GM18517 (cell line): ENCODE measurements around the gene SSBP3.

Experiments used
- ATAC-seq: cut with Tn5 transposase; IDR thresholded peaks from one replicate; pipeline ENCODE4 v1.9.1; 2021; ENCODE audit warnings: mild to moderate bottlenecking, moderate library complexity; ENCODE audit not compliant: unreplicated experiment

The SSBP3 gene

GRCh38 chr1:54410359-54410758, 4.2 kb upstream of the SSBP3 start:
- ATAC-seq = no peak

- ATAC-seq = peak; percentile 51
Observed at GRCh38 chr1:54409156-54410142, 3.3 kb upstream of the SSBP3 start.

- no peak for ATAC-seq
Observed at GRCh38 chr1:54408147-54409066, 2.2 kb upstream of the SSBP3 start.

GRCh38 chr1:54407404-54408146, 1.4 kb upstream of the SSBP3 start:
- ATAC-seq = peak; percentile 53

GRCh38 chr1:54407154-54407403, 885 bp upstream of the SSBP3 start:
- ATAC-seq = no peak

- ATAC-seq = no peak
Observed at GRCh38 chr1:54405898-54406293, 298 bp downstream of the SSBP3 start.

GRCh38 chr1:54404939-54405897, 976 bp downstream of the SSBP3 start:
- ATAC-seq = no peak

- ATAC-seq = no peak
Observed at GRCh38 chr1:54404263-54404662, 1.9 kb downstream of the SSBP3 start.

GRCh38 chr1:54403808-54404261, 2.4 kb downstream of the SSBP3 start:
- no peak for ATAC-seq

GRCh38 chr1:54403405-54403804, 2.8 kb downstream of the SSBP3 start:
- ATAC-seq = no peak

- ATAC-seq = no peak
Observed at GRCh38 chr1:54402896-54403295, 3.3 kb downstream of the SSBP3 start.

GRCh38 chr1:54401799-54402198, 4.4 kb downstream of the SSBP3 start:
- no peak for ATAC-seq

- no peak for ATAC-seq
Observed at GRCh38 chr1:54400329-54400728, 5.9 kb downstream of the SSBP3 start.

GRCh38 chr1:54399765-54400164, 6.4 kb downstream of the SSBP3 start:
- no peak for ATAC-seq

GRCh38 chr1:54398963-54399528, 7.1 kb downstream of the SSBP3 start:
- no peak for ATAC-seq

GRCh38 chr1:54397980-54398379, 8.2 kb downstream of the SSBP3 start:
- ATAC-seq = no peak

GRCh38 chr1:54397090-54397591, 9.1 kb downstream of the SSBP3 start:
- no peak for ATAC-seq

- ATAC-seq = no peak
Observed at GRCh38 chr1:54396261-54396933, 9.8 kb downstream of the SSBP3 start.
